Esophagus muscularis mucosa (tissue), 4 donors: Measurements from ENCODE around the gene SDHB.

Experiments
- EP300 ChIP-seq: sonication (generic); formaldehyde crosslinking; IDR thresholded peaks from one replicate; pipeline ENCODE4 v1.6.1; 2017; ENCODE audit warnings: antibody characterized with exemption
- POLR2A ChIP-seq: fragments of 450-650 bp; IDR thresholded peaks from one replicate; pipeline ENCODE4 v1.6.1; 2017; ENCODE audit warnings: antibody characterized with exemption, moderate library complexity, mild to moderate bottlenecking, low read depth
- POLR2AphosphoS5 ChIP-seq, 2 donors: sonication (generic); formaldehyde crosslinking; IDR thresholded peaks; one replicate each; pipeline ENCODE4 v1.6.1; 2017; ENCODE audit warnings: antibody characterized with exemption in 2 of 2
- TF ChIP-seq, protein P1 (sequence below), 3 experiments: fragments of 200-600 bp in 2 of 3; fragments of 450-650 bp in 1 of 3; sonication (generic) in 2 of 3; IDR thresholded peaks; one replicate each; pipeline ENCODE4 v1.5.1; 2017 to 2019; ENCODE audit warnings: antibody characterized with exemption in 3 of 3, mild to moderate bottlenecking in 2 of 3, moderate library complexity in 1 of 3

DNA sequence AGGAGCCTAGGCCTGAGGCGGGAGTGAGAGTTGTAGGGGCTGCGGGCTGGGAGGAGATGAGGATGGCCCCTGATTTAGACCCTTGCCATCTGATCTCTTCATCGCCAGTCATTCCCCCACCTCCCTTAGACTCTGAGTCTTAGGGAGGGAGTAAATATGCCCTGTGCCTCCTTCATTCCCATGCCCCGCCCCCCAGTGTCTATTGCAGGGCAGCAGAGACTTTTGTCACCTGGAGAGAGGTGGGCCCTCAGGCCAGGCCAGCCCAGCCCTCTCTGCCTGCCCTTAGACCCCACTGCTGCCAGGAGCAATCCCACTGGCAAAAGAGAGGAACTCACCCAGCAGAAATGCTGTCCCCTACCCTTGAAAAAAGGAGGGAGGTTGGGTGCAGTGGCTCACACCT, 70.2 kb downstream of the SDHB start:
- TF ChIP-seq, protein P1, sequence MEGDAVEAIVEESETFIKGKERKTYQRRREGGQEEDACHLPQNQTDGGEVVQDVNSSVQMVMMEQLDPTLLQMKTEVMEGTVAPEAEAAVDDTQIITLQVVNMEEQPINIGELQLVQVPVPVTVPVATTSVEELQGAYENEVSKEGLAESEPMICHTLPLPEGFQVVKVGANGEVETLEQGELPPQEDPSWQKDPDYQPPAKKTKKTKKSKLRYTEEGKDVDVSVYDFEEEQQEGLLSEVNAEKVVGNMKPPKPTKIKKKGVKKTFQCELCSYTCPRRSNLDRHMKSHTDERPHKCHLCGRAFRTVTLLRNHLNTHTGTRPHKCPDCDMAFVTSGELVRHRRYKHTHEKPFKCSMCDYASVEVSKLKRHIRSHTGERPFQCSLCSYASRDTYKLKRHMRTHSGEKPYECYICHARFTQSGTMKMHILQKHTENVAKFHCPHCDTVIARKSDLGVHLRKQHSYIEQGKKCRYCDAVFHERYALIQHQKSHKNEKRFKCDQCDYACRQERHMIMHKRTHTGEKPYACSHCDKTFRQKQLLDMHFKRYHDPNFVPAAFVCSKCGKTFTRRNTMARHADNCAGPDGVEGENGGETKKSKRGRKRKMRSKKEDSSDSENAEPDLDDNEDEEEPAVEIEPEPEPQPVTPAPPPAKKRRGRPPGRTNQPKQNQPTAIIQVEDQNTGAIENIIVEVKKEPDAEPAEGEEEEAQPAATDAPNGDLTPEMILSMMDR (IDR thresholded peaks at IDR 0.05) = no peak
- TF ChIP-seq POLR2A (no peak), POLR2AphosphoS5 (IDR thresholded peaks at IDR 0.05) (no peak), EP300 (no peak)
